Fibroblast of skin of back (primary cell): ENCODE results near the gene FAM111B.
"Not testable (repeated sequence)": the region's sequence is repeated elsewhere in the genome, so short reads cannot be mapped to it uniquely, and the experiment has no call there.

Experiments
- DNase-seq: peaks from one replicate; pipeline ENCODE4 v3.0.0-alpha.2; 2013

The FAM111B gene

GRCh38 chr11:59097938-59098337 lies 9.1 kb upstream of the FAM111B start:
- DNase-seq: not testable (repeated sequence)

- peak; percentile 56 for DNase-seq
These were observed 4.7 kb upstream of the FAM111B start for GRCh38 chr11:59102259-59102765.

GRCh38 chr11:59107721-59108120 lies 684 bp downstream of the FAM111B start:
- DNase-seq: not testable (repeated sequence)

- DNase-seq: peak; percentile 33
These were observed 5.5 kb downstream of the FAM111B start for GRCh38 chr11:59112494-59112893.

- no peak for DNase-seq
These were observed 7.3 kb downstream of the FAM111B start for GRCh38 chr11:59114344-59114743.

- no peak for DNase-seq
These were observed 8.5 kb downstream of the FAM111B start for GRCh38 chr11:59115553-59115952.

GRCh38 chr11:59117774-59118173 lies 10.7 kb downstream of the FAM111B start:
- no peak for DNase-seq

- no peak for DNase-seq
These were observed 12.8 kb downstream of the FAM111B start for GRCh38 chr11:59119826-59120225.

GRCh38 chr11:59135648-59136461 lies 28.8 kb downstream of the FAM111B start:
- peak; percentile 72 for DNase-seq

GRCh38 chr11:59136551-59136950 lies 29.5 kb downstream of the FAM111B start:
- DNase-seq: not testable (repeated sequence)

- DNase-seq: no peak
These were observed 30.2 kb downstream of the FAM111B start for GRCh38 chr11:59137190-59137589.

GRCh38 chr11:59138643-59139042 lies 31.6 kb downstream of the FAM111B start:
- DNase-seq: no peak

- no peak for DNase-seq
These were observed 34.2 kb downstream of the FAM111B start for GRCh38 chr11:59141191-59141590.

- peak; percentile 57 for DNase-seq
These were observed 34.8 kb downstream of the FAM111B start for GRCh38 chr11:59141673-59142460.

- DNase-seq: peak; percentile 86
These were observed 35.8 kb downstream of the FAM111B start, which contains the start of gene FAM111A for GRCh38 chr11:59142530-59143507. Gene FAM111A (plus strand): TSS chr11:59142856. CDS start chr11:59148873, 6,017 bp downstream.

GRCh38 chr11:59144096-59144495 lies 37.1 kb downstream of the FAM111B start:
- peak; percentile 2 for DNase-seq

GRCh38 chr11:59144579-59145345 lies 37.7 kb downstream of the FAM111B start:
- DNase-seq: peak; percentile 85

- DNase-seq: peak; percentile 14
These were observed 38.5 kb downstream of the FAM111B start for GRCh38 chr11:59145534-59145933.

- DNase-seq: no peak
These were observed 44.7 kb downstream of the FAM111B start for GRCh38 chr11:59151761-59152160.

- DNase-seq: no peak
These were observed 45.4 kb downstream of the FAM111B start for GRCh38 chr11:59152312-59152951.

GRCh38 chr11:59154610-59155009 lies 47.6 kb downstream of the FAM111B start:
- no peak for DNase-seq
